Superior temporal gyrus (tissue), 1 donor: Measurements from ENCODE around the gene KNOP1.

Experiments
- DNase-seq: peaks from one replicate; pipeline ENCODE4 v3.0.0-alpha.2; 2016; ENCODE audit errors: extremely low spot score

KNOP1 gene

GRCh38 chr16:19707569-19708295 lies 10.3 kb downstream of the KNOP1 start:
- DNase-seq, result no peak

DNA sequence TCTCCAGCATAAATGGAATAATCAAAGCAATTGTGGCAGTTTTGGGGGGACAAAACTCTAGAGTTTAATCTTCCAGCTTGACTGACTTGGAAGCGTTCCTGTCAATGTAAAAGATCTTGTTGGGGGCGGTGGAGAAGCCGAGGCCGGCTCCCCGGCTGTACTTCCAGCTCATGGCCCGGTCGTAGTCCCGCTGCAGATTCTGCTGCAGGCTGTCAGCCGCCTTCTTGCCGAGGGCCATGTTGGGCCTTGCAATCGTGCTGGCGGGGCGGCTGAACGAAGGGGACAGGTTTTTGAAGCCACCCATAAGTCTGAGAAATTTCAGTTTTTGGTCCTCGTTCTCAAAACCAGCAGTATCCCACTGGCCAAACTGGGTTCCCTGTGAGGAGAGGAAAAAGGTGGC lies 11.2 kb downstream of the KNOP1 start:
- no peak for DNase-seq

- DNase-seq, result no peak
Observed at GRCh38 chr16:19705843-19706242, 12.2 kb downstream of the KNOP1 start.

DNA sequence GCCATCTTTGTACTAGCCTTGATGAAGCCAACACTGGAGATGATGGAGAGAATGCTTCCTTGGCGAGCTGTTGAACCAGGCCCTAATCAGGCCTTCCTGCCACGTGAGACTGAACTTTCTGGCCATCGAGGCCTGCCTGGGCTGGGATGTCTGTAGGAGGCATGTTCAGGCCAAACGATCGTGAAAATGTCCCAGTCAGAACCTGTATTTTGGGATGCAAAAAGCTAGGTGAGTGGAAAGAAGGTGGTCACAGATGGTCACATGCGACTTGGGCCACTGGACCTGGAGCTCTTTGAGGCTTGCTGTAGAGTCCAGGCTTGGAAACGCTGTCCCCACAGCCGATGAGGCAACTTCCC lies 12.9 kb downstream of the KNOP1 start:
- DNase-seq, result no peak

GRCh38 chr16:19704321-19705145 lies 13.5 kb downstream of the KNOP1 start:
- no peak for DNase-seq

DNA sequence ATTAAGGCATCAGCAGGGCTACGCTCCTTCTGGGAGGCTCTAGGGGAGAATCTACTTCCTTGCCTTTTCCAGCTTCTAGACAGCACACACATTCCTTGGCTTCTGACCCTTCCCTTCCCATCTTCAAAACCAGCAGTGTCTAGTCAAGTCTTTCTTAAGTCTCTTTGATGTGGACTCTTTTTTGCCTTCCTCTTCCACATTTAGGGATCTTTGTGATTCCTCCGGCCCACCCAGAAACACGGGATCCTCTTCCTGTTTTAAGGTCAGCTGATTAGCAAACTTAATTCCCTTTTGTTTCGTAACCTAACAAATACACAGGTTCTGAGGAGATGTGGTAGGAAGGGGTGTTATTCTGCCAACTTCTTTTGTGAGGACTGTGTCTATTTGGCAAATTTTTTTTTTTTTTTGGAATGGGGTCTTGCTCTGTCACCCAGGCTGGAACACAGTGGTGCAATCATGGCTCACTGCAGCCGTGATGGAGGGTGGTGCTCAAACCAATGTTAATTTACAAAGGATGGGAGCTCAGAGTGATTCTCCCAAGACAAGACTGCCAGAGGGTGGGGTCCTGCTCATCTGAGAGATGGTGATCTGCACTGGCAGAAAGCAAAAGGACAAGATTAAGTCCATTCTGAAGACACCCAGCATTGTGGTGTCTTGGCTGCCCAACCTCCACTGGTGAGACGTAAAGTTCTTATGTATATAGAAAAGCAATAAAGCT lies 14.7 kb downstream of the KNOP1 start:
- no peak for DNase-seq

DNA sequence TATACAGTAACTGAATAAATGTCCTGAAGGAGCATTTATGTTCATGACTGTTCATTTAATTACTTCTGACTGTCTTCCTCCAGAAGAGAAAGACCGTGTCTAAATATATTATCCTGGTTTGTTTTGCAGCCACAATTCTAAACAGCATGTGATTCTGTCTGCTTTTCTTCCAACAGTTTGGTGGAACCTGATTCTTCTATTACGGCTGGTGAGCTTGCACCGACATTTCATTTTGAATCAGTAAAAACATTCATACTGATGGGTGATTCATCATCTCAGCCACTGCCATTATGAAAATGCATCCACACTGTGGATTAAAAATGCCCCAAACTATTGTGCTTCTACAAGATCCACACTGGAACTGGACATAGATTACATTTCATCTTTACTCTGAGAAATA lies 16.9 kb downstream of the KNOP1 start:
- DNase-seq, result peak; percentile 60

GRCh38 chr16:19700319-19700781 lies 17.7 kb downstream of the KNOP1 start:
- peak; percentile 54 for DNase-seq

- no peak for DNase-seq
Observed at GRCh38 chr16:19699472-19699871, 18.6 kb downstream of the KNOP1 start.

- DNase-seq, result no peak
Observed at GRCh38 chr16:19698480-19699465, 19.3 kb downstream of the KNOP1 start.

- DNase-seq, result no peak
Observed at GRCh38 chr16:19697756-19698318, 20.2 kb downstream of the KNOP1 start.

DNA sequence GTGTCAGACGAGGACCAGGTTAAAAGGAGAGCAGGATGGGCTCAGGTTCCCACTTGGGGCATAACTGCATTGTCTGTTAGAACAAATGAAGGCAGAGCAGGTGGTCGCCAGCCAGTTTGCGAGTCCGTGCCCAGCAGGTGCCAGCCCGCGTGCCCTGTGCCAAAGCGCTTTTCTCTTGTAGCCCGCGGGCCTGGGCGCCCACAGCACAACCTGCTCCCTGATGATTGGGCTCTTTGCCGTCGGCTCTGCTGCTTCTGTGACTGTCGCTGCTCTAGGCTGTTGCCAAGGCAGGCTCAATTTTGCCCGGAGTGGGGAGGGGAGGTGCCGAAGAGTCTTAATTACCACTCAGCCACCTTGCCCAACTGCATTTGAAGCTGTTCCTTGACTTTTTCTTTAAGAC lies 21.1 kb downstream of the KNOP1 start:
- no peak for DNase-seq

GRCh38 chr16:19696328-19696727 lies 21.7 kb downstream of the KNOP1 start:
- peak; percentile 43 for DNase-seq

GRCh38 chr16:19694989-19695388 lies 23.0 kb downstream of the KNOP1 start:
- DNase-seq, result no peak

DNA sequence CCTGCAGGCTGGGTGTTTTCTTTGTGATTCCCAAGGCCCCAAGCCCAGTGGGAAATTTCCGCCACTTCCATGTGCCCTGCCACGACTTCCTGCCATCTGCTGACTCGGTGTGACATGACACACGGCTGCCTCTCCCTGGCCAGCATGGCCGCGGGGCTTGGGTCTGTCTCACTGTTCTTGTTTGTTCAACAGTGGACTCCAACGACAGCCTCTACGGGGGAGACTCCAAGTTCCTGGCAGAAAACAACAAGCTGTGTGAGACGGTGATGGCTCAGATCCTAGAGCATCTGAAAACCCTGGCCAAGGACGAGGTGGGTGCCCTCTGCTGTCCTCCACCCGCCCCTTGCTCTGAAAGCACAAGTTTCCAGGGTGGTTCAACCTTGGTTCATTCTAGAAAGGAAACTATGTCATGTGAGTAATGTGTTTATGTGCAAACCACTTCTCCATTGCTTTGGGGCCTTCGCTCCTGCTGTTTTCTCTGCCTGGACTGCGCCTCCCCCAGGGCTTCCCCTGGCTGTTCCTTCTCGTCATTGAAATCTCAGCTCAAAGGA lies 26.8 kb downstream of the KNOP1 start:
- peak; percentile 54 for DNase-seq

DNA sequence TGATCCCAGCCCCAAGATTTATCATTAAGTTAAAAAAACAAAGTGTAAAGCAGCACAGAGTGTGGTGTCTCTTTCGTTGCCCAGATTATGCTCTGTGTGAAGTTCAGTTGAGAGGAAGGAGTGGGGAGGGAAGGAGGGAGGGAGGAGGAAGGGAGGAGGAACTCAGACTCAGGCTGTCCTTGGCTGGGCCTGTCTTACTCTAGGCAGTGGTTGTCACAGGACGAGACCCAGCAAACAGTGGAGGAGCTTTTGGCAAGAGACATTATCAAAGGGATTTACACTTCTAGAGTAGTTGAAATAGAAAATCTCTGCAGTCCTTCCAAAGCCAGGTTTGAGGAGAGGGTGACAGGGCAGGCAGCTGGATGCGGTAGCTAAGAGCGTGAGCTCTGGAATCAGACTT lies 27.8 kb downstream of the KNOP1 start:
- no peak for DNase-seq

DNA sequence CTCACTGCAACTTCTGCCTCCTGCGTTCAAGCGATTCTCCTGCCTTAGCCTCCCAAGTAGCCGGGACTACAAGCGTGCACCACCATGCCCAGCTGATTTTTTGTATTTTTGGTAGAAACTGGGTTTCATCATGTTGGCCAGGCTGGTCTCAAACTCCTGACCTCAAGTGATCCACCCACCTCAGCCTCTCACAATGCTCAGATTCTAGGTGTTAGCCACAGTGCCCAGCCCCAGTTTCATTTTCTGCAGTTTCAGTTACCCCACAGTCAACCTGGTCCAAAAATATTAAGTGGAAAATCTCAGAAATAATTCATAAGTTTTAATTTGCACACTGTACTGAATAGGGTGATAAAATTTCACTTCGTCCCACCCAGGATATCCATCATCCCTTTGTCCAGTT lies 28.7 kb downstream of the KNOP1 start:
- DNase-seq, result no peak

- no peak for DNase-seq
Observed at GRCh38 chr16:19688396-19689024, 29.5 kb downstream of the KNOP1 start.

DNA sequence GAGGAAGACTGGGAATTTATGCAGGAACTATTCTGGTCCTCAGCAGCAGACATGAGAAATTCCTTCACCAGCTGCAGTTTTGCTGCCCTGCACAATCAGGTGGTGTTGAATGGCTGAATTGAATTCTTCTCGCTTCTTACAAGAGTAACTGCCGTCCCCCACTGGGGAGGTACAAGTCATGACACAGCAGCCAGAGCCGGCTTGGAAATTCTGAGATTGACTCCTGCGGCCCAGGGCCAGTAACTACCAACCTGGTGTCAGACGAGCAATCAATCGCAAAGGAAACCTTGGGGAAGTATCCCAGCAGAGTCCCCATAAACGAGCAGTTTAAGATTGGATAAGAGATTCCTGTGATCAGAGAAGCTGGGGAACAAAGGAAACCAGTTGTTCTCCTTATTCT lies 30.7 kb downstream of the KNOP1 start:
- no peak for DNase-seq

DNA sequence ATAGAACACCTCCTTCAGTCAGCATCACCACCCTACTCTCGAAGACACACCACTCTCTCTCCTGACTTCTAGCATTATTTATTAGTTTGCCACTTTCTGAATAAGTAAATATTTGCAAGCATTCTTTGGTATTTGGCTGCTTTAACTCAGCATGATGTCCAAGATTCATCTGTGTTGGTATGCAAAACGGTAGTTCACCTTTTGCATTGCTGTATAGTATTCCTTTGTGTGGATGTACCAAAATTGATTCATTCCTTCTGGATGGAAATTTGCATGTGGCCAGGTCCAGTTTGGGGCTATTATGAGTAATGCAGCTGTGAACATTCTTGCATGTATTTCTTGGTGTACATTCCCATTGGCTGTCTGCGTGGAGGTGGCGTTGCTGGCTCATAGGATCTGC lies 32.9 kb downstream of the KNOP1 start:
- no peak for DNase-seq
